Spinal cord (tissue), 10 donors: ENCODE results near the gene UPF3B. TPM values are rescaled to one million over a fixed set of nuclear protein-coding genes. Genes with fewer than 3 reads are reported as not detected.
"Not testable (repeated sequence)": the region's sequence is repeated elsewhere in the genome, so short reads cannot be mapped to it uniquely, and the experiment has no call there.

Source experiments
- DNase-seq, 6 donors: peaks; one replicate each; pipeline versions ENCODE4 v3.0.0 to v3.0.0-alpha.2; 2013 to 2015; ENCODE audit warnings: low spot score in 6 of 6, low read depth in 4 of 6
- H3K27ac ChIP-seq: one replicate; pipeline ENCODE4 v1.5.1; 2013; ENCODE audit warnings: low read depth, low read length, control low read depth
- H3K27me3 ChIP-seq: one replicate; pipeline ENCODE4 v1.6.1; 2013; ENCODE audit warnings: low read length; ENCODE audit not compliant: control insufficient read depth, insufficient read depth
- H3K36me3 ChIP-seq: one replicate; pipeline ENCODE4 v1.6.1; 2013; ENCODE audit warnings: low read length; ENCODE audit not compliant: control insufficient read depth, insufficient read depth
- H3K4me1 ChIP-seq: one replicate; pipeline ENCODE4 v1.6.1; 2013; ENCODE audit warnings: low read length; ENCODE audit not compliant: control insufficient read depth, insufficient read depth
- H3K4me3 ChIP-seq: one replicate; pipeline ENCODE4 v1.5.1; 2013; ENCODE audit warnings: low read depth, low read length, control low read depth
- H3K9me3 ChIP-seq: one replicate; pipeline ENCODE4 v1.6.1; 2013; ENCODE audit warnings: low read length; ENCODE audit not compliant: control insufficient read depth, insufficient read depth
- WGBS: methylation state at CpG from one replicate; pipeline ENCODE4 v1.1.5; 2013; ENCODE audit warnings: missing lambda C conversion rate; ENCODE audit not compliant: insufficient coverage; 5-methylcytosine and 5-hydroxymethylcytosine counted together
- long read RNA-seq, 4 donors: transcript quantifications; one replicate each; lab custom pipeline, GENCODE V29; 2026
- polyA plus RNA-seq, 2 donors: library from polyadenylated mRNA; unstranded; fragments of 120-200 nt; gene quantifications; one replicate each; pipeline ENCODE4 v1.2.1, GENCODE V29; 2013; ENCODE audit not compliant: insufficient read length in 2 of 2
- total RNA-seq, 2 donors: library from RNA; depleted of rRNA in 1 of 2; stranded (reverse); fragments of 120-200 nt in 1 of 2; fragments of >200 nt in 1 of 2; gene quantifications; one replicate each; pipeline versions ENCODE4 v1.2.3 to v1.2.4, GENCODE V29; 2013 to 2014
- donor health status: healthy.

UPF3B gene, protein sequence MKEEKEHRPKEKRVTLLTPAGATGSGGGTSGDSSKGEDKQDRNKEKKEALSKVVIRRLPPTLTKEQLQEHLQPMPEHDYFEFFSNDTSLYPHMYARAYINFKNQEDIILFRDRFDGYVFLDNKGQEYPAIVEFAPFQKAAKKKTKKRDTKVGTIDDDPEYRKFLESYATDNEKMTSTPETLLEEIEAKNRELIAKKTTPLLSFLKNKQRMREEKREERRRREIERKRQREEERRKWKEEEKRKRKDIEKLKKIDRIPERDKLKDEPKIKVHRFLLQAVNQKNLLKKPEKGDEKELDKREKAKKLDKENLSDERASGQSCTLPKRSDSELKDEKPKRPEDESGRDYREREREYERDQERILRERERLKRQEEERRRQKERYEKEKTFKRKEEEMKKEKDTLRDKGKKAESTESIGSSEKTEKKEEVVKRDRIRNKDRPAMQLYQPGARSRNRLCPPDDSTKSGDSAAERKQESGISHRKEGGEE
- total RNA-seq = 1 to 10 TPM; 3.9 to 6.3 TPM
- 10 to 100 TPM; 23.4 to 25.3 TPM for polyA plus RNA-seq
- long read RNA-seq, donor 1, partial matches to known transcripts = 701 of 726 reads
- long read RNA-seq, donor 1, other reads (novel, unspliced or antisense) = 23 of 726 reads
- long read RNA-seq, donor 2 = 0 reads
- long read RNA-seq, donor 3, partial matches to known transcripts = 346 of 360 reads
- long read RNA-seq, donor 3, other reads (novel, unspliced or antisense) = 12 of 360 reads
- long read RNA-seq, donor 4, partial matches to known transcripts = 0 of 3 reads
- long read RNA-seq, donor 4, other reads (novel, unspliced or antisense) = 0 of 3 reads

- DNase-seq = peak; percentile 78 to 98 (median 84)
- peak within 1 kb of the TSS; percentile 91 for H3K27ac ChIP-seq
- peaks cover 2% of the 10 kb centered on the region for H3K36me3 ChIP-seq
- WGBS = 24% methylated on average over 50 of the region's 54 CpGs
- no peaks in the 10 kb centered on the region for H3K9me3 ChIP-seq
- no peaks in the 10 kb centered on the region for H3K4me1 ChIP-seq
- no peaks in the 10 kb centered on the region for H3K27me3 ChIP-seq
- H3K4me3 ChIP-seq = peak within 1 kb of the TSS; percentile 72
Observed at GRCh38 chrX:119852382-119853353, at the start of gene UPF3B. Gene UPF3B, minus strand, starts transcription at chrX:119852963. Its CDS starts 35 bp downstream, at chrX:119852928.

GRCh38 chrX:119900976-119901375 is 48.2 kb upstream of the UPF3B start:
- H3K27ac ChIP-seq = no peak overlapping the region
- H3K27me3 ChIP-seq = no peaks in the 10 kb centered on the region
- no peaks in the 10 kb centered on the region for H3K4me1 ChIP-seq
- no peaks in the 10 kb centered on the region for H3K9me3 ChIP-seq
- no peak overlapping the region for H3K4me3 ChIP-seq
- no peak for DNase-seq
- no CpG with 5 or more reads among the region's 1 CpG for WGBS
- H3K36me3 ChIP-seq = no peaks in the 10 kb centered on the region

- WGBS = no CpG with 5 or more reads among the region's 2 CpGs
- no peaks in the 10 kb centered on the region for H3K36me3 ChIP-seq
- H3K4me3 ChIP-seq = no peak overlapping the region
- H3K27ac ChIP-seq = no peak overlapping the region
- H3K4me1 ChIP-seq = no peaks in the 10 kb centered on the region
- no peak for DNase-seq
- no peaks in the 10 kb centered on the region for H3K9me3 ChIP-seq
- no peaks in the 10 kb centered on the region for H3K27me3 ChIP-seq
Observed at GRCh38 chrX:119899125-119899524, 46.4 kb upstream of the UPF3B start.

GRCh38 chrX:119895843-119896326 is 43.1 kb upstream of the UPF3B start, which contains the start of gene AKAP14:
Gene AKAP14, plus strand, starts transcription at chrX:119895893. Its CDS starts 7,331 bp downstream, at chrX:119903224.
- Histone ChIP-seq H3K27me3 (no peaks in the 10 kb centered on the region), H3K27ac (no peak within 1 kb of the TSS), H3K4me1 (no peaks in the 10 kb centered on the region), H3K4me3 (no peak within 1 kb of the TSS), H3K9me3 (no peaks in the 10 kb centered on the region), H3K36me3 (no peaks in the 10 kb centered on the region)
- 71% methylated on average over 1 of the region's 4 CpGs for WGBS
- DNase-seq = peak in 2 of 6 donors; percentile 70 to 80

DNA sequence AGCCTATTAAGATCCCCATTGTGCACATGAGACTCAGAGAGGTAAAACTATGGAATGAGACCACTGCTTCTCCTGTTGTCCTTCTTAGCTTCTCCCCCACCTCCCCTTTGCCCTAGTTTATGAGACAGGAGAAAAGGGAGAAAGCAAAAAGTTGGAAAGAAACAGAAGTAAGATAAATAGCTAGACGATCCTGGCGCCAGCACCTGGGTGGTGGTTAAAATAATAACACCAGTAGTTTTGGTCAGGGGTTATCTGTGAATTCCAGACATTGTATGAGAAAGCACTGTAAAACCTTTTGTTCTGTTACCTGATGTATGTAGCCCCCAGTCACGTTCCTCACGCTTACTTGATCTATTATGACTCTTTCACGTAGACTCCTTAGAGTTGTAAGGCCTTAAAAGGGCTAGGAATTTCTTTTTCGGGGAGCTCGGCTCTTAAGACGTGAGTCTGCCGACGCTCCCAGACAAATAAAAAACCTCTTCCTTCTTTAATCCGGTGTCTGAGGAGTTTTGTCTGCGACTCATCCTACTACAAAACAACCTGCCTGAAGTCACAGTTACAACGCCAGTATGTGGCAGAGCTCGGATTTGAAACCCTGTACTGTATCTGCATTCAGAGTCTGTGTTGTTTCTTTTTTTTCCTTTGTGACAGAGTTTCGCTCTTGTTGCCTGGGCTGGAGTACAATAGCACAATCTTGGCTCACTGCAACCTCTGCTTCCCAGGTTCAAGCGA is 39.4 kb upstream of the UPF3B start:
- WGBS = 72% methylated on average over 4 of the region's 16 CpGs
- not testable (repeated sequence) for DNase-seq, H3K36me3 ChIP-seq, H3K27ac ChIP-seq, H3K4me1 ChIP-seq, H3K9me3 ChIP-seq, H3K27me3 ChIP-seq, H3K4me3 ChIP-seq

- DNase-seq, H3K36me3 ChIP-seq, H3K9me3 ChIP-seq, H3K27ac ChIP-seq, H3K4me1 ChIP-seq, H3K4me3 ChIP-seq, H3K27me3 ChIP-seq: not testable (repeated sequence)
- 78% methylated on average over 26 of the region's 36 CpGs for WGBS
Observed at GRCh38 chrX:119890626-119891025, 37.9 kb upstream of the UPF3B start.

GRCh38 chrX:119887721-119888425 is 35.1 kb upstream of the UPF3B start:
- 32% methylated on average over 34 of the region's 40 CpGs for WGBS
- no peaks in the 10 kb centered on the region for H3K27me3 ChIP-seq
- H3K4me1 ChIP-seq = peaks cover 8% of the 10 kb centered on the region
- peak in 2 of 6 donors; percentile 51 to 52 for DNase-seq
- no peak overlapping the region for H3K4me3 ChIP-seq
- H3K9me3 ChIP-seq = no peaks in the 10 kb centered on the region
- no peaks in the 10 kb centered on the region for H3K36me3 ChIP-seq
- no peak overlapping the region for H3K27ac ChIP-seq
